Neural cell (in vitro differentiated cells): ENCODE results near the gene STXBP1.

ENCODE experiments used
- CTCF ChIP-seq: fragments of 450-650 bp; IDR thresholded peaks from 2 replicates; pipeline ENCODE4 v1.5.1; 2014; ENCODE audit warnings: antibody characterized with exemption, mild to moderate bottlenecking, moderate library complexity; ENCODE audit not compliant: poor library complexity, severe bottlenecking
- TAF1 ChIP-seq: IDR thresholded peaks from 2 replicates; pipeline ENCODE4 v1.6.1; 2012; ENCODE audit warnings: low read depth

DNA sequence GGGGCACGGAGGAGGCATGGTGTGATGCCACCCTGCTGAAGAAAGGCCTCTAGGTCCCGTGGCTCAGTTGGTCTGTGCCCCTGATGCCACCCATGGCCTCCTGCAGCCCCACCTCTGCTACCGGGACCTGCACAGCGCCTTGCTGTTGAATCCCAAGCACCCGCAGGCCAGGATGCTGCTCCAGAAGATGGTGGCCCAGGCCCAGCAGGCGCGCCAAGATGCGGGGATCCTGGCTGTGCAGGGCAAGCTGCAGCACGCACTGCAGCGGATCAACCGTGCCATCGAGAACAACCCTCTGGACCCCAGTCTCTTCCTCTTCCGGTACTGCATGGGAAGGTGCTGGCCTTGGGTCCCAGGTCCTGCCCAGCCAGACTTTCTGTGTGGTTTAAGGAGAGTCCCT lies 110.9 kb downstream of the STXBP1 start:
- no peak for TF ChIP-seq TAF1
- TF ChIP-seq CTCF: no peak
